CD4-positive, alpha-beta T cell treated with Interleukin-15 for 4 hours (primary cell): Measurements from ENCODE around the gene FOSL2.

ENCODE experiments used
- DNase-seq: peaks from one replicate; pipeline ENCODE4 v3.0.0-alpha.2; 2020; ENCODE audit warnings: low spot score

The FOSL2 gene

GRCh38 chr2:28395334-28396061 lies 2.8 kb downstream of the FOSL2 start:
- DNase-seq, result no peak

GRCh38 chr2:28397043-28397381 lies 4.4 kb downstream of the FOSL2 start:
- DNase-seq, result no peak

GRCh38 chr2:28398101-28398834 lies 5.6 kb downstream of the FOSL2 start:
- DNase-seq, result no peak

GRCh38 chr2:28399289-28399688 lies 6.6 kb downstream of the FOSL2 start:
- DNase-seq, result no peak

- no peak for DNase-seq
These were observed 7.3 kb downstream of the FOSL2 start for GRCh38 chr2:28399956-28400355.

GRCh38 chr2:28400419-28400818 lies 7.8 kb downstream of the FOSL2 start:
- DNase-seq, result no peak

GRCh38 chr2:28400921-28401320 lies 8.3 kb downstream of the FOSL2 start:
- no peak for DNase-seq

- no peak for DNase-seq
These were observed 8.8 kb downstream of the FOSL2 start for GRCh38 chr2:28401411-28401810.

- DNase-seq, result no peak
These were observed 9.4 kb downstream of the FOSL2 start for GRCh38 chr2:28401948-28402550.

- no peak for DNase-seq
These were observed 10.8 kb downstream of the FOSL2 start for GRCh38 chr2:28403370-28403956.

GRCh38 chr2:28404086-28404485 lies 11.4 kb downstream of the FOSL2 start:
- no peak for DNase-seq

GRCh38 chr2:28405537-28405936 lies 12.9 kb downstream of the FOSL2 start:
- no peak for DNase-seq

- peak; percentile 79 for DNase-seq
These were observed 13.8 kb downstream of the FOSL2 start for GRCh38 chr2:28406276-28407096.

GRCh38 chr2:28407131-28407975 lies 14.7 kb downstream of the FOSL2 start:
- DNase-seq, result no peak

GRCh38 chr2:28407976-28408690 lies 15.5 kb downstream of the FOSL2 start:
- no peak for DNase-seq

GRCh38 chr2:28408764-28409599 lies 16.3 kb downstream of the FOSL2 start:
- DNase-seq, result peak; percentile 75

GRCh38 chr2:28411166-28411755 lies 18.6 kb downstream of the FOSL2 start:
- DNase-seq, result no peak

GRCh38 chr2:28411956-28412609 lies 19.4 kb downstream of the FOSL2 start:
- no peak for DNase-seq
